Stimulated activated CD4-positive, alpha-beta T cell treated with anti-CD3 and anti-CD28 coated beads, Interleukin-1b, Interleukin-23, amount 100 ng/mL, for 1 hour (primary cell): ENCODE measurements around the gene TTC9C.
A peak's percentile ranks its signal among the peaks of the same experiment; 100 is the strongest.
"Not testable (repeated sequence)": the region's sequence is repeated elsewhere in the genome, so short reads cannot be mapped to it uniquely, and the experiment has no call there.

Experiments
- DNase-seq, 2 donors: peaks; one replicate each; pipeline ENCODE4 v3.0.0-alpha.2; 2020; ENCODE audit warnings: low read depth in 2 of 2

The TTC9C gene

DNA sequence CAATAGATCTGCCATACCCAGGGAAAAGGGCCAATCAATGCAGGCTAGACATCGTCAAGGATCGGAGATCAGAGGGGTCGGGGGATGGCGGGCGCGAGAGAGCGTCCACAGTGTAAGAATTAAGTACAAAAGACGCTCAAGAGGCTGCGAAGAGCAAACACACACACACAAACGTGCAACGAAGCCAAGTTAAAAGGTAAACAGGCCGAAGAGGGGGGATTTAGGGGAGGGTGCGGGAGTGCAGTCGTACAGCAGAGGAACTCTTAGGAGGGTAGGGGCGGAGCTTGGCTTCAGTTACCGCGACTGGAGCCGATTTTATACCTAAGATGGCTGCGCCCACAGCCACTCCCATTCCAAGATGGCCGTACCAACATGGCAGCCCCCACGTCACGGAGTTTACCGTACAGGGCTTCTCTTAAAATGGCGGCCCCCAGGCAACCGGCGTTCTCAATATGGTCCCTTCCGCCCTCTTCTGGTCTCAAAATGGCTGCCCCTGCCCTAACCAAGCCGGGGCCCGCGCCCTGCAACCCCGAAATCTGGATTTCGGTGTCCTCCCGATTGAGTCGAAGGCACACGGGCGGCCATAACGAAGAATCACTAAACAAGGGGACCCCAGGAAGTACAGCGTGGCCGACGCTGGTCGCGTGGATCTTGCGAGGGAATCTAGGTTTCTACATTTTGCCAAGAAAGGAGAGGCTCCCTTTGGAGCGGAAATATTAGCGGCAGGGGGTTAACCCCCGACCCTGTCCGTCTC lies 18.9 kb upstream of the TTC9C start:
- DNase-seq: peak; percentile 82 to 91

DNA sequence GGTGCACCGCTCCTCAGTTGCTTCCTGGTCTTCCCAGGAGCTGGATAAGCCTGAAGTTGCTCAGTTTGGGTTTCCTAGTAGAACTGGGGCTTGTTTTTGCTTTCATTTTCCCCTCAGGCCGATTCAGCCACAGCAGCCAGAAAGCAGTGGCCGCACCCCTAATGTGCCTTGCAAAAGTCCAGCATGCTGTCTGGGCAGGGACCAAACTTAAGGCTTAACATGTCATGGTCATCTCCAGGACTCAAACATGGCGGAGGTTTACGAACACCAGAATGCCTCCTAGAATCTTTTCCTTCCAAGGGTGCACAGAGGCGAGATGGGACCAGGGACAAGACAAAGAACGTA lies 18.3 kb upstream of the TTC9C start:
- DNase-seq: no peak

DNA sequence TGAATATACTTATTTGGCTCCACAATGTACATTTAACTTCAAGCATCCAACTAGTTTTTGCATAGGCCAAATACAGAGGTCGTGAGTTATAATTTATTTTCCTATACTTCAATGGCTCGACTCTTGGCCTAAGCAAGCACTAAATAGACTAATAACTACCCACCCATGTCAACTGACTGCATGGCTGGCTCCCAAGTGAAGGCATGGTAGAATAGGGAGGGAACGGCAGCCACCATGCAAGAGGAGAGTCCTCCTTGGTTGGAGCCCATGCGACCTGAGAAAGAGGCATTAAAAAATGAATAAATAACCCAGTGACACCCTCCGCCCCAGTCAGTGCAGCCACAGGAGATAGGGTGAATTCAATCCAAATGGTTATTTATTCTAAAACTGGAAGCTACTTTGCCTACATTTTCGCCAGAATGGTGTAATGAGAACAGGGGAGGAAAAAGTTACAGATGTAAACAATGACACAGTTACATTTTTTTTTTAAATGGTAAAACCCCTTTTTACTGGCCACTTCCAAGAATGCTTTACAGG lies 15.9 kb upstream of the TTC9C start:
- DNase-seq: no peak

DNA sequence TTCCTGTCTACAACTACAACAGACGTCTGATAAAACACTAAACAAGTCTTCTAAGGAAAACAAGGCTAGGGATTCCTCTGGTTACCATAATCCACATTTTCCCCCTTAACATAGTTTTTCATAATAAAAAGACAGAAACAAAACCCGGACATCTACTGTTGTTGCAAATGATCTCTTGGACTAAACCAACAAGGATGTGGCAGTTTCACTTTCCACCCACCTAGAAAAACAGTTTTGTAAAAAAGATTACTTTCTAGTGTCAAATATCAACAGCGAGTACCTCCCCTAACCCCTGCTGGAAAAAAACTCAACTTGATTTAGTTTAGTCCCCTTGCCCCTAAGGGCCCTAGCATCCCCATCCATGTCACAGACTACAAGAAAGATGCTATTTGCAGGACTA lies 15.4 kb upstream of the TTC9C start:
- DNase-seq: no peak

DNA sequence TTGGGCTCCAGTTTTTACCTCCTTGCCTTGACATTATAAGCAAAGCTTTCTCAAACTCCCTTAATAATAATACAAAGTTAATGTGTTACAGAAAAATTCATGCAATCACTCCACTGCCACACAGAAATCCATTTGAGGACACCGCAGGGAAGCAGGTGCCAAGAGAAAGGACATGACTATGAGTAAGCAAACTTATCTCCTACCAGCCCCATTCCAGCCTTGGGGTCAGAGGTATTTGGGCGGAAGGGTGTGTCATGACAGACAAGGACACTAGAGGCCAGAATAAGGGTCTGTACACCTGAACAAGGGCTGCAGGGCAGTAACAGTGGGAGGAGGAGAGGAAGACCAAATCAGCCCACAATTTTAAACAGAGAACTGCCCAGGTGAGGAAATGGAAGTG lies 14.9 kb upstream of the TTC9C start:
- no peak for DNase-seq

DNA sequence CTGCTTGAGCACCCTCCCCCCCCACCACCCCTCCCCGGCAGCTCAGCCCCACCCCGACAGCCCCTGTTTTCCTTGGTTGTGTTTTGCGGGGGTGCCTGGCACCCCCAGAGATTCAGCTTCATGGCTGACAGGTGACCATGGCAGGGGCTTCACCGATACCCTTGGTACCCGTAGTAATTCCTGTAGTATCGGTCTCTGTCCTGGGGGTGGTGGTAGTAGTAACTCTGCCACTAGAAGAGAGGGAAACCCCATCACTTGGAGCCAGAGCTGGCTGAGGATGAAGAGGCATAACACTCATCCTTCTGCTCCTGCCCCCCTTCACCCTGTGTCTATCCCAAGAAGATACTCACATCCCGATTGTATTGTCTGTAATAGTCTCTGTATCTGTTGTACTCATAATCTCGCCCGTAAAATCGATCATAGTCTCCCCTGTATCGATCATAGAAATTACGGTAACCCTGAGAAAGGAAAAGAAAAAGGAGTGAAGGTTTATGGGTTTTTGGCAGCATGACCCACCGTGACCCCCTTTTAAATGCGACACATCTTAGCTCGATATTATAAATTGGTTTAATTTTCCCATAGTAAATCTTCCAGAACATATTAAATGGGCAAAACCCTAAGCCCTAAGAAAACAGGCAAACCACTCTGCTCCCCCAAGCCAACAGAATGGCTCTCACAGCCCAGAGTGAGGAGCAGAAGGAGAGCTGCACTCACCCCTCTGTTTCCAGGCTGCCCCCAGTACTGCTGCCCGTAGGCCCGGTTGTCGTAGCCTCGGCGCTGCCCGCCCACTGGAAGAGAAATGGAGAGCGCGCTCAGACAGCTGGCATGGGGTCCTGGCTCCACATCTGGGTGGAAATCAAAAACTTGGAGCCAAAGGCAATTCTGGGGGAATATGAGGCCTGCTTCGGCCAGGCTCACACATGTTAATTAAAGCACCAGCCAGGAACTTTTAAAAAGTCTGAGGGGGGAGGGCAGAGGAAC lies 12.8 kb upstream of the TTC9C start:
- DNase-seq: no peak

DNA sequence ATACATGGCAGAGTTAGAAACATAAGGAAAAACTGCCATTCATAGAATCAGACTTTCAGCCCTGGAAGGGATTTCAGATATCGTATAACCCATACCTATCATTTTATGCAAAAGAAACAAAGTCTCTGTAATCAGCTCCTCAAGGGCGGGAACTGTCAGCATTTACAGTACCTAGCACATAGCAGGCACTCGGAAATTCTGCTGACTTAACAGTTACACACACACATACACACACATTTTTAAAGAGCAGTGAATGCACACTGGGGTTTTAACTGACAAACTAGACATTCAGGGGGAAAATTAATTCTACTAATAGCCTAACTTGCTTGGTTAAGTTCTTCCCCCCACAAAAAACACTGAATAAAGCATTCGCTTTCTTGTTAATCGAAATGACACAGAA lies 12.1 kb upstream of the TTC9C start:
- DNase-seq: no peak

DNA sequence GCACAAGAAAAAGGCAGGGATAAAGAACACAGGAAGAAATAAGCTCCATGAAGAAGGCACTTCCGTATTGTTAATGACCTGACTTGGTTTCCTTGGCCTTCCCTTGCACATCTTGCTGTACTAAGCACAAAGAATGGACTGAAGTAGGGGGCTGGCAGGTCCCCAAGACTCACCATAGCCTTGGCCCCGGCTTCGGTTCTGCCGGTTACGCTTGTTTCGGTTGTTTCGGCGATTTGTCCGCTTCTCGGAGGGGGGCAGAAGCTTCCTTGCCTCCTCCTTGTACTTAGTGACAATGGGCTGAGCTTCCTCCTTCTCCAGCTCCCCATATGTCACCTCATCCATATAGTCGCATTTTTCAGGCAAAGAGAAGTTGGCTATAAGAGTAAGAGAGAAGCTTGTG lies 11.5 kb upstream of the TTC9C start:
- no peak for DNase-seq

DNA sequence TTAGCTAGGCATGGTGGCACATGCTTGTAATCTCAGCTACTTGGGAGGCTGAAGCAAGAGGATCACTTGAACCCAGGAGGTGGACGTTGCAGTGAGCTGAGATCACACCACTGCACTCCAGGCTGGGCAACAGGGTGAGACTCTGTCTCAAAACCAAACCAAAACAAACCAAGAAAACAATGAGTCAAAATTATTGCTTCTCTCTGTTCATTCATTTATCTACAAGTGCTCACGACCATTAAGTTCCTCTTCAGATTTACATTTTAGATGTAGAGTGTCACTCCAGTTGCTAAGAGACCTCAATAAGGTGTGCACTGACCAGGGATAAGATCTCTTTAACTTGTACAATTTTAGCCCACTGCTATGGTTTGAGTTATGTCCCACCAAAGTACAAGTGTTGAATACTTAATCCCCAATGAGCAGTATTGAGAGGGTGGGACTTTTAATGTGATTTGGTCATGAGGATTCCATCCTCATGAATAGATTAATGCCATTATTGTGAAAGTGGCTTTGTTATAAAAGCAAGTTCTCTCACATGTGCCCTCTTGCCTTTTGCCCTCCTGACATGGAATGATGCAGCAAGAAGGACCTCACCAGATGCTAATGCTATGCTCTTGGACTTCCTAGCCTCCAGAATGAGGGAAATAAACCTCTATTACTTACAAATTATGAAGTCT lies 8.8 kb upstream of the TTC9C start:
- DNase-seq: no peak

DNA sequence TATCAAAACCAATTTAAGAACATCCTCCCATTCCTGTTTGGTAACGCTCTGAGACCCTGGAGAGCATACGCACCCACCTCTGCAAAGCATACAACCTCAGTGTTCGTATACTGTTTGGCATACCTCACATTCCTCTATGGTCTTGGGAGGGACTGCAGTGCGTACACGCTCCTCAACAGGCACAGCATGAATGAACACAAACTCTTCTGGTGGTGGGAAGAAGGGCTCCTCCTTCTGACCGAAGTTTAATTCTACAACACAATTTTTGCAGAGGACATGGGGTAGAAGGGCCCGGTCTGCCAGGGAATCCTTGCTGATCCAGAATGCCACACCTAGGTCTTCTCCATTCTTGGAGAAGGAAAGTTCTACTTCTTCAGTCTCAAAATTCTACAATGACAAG lies 6.3 kb upstream of the TTC9C start:
- DNase-seq: no peak

DNA sequence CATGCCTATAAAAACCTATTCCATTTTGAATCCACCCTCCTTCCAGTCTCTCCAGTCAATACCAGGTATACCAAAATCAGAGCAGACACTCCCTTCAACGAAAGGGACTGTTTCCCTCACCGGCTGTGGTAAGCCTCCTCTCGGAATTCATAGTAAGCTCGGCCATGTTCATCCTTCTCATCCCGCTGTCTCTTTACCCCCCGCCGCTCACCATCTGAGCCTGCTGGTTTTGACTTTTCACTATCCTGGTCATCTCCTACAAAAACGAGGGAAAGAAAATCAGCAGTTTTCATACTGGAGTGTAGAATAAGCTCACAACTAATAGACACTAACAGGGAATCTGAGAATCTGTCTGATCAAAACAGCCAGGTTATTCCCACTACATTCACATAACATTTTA lies 4.1 kb upstream of the TTC9C start:
- DNase-seq: no peak

DNA sequence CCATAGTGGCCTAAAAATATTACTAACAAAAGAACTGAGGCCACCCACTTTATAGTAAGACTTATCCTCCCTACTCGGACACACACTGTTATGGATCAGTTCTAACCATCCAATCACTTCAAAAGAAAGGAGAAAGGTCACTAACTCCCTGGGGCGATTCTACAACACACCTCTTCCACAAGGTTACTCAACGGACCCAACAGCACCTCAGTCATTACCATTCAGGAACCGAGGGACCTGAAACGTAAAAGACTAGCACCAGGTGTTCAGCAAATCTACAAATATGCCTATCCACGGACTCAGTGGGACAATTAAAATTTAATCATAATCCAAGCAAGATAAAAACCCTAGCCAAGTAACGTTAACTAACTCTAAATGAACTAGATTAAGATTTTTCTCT lies 2.6 kb upstream of the TTC9C start:
- no peak for DNase-seq

DNA sequence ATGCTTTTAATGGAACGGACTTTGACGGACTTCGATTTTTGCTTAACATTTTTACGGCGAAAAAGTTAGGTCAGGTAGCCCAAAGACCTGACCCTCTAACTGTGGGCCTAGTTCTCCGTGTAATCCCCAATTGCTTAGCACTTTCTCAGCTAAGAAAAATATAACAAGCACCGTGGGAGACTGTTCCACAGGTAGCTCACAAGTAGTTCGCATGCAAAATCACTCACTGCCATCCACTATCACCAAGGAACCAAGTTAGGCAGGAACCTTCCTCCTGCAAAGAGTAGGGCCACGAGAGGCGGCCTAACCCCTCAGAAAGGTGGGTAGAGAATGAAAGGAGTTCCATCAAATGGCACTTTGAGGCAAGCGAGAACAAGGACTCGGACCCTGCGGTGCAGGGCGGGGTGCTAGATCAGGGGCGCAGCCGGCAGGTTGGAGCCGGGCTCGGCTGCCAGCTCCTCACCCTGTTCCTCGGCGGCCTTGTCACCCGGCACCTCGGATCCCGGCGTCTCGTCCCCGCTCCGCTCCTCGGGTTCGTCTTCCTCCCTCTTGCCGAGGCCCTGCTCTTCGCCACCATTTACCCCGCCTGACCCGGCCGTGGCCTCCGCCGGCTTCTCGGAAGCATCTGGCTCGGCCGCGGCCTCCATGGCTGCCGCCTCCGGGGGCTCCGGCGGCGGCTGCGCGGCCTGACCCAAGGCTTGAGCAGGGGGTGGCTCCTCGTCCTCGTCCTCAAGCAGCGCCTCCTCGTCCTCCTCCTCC lies 2.0 kb upstream of the TTC9C start:
- no peak for DNase-seq

DNA sequence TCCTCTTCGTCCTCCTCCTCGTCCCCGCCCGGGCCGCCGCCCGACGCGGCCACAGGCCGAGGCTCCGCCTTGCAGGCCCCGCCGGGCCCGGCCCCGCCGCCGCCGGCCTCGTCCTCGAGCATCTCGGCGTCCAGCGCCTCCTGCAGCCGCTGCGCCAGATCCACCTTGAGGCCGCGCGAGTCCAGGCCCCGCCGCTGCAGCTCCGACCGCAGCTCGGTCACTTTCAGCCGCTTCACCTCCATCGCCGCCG lies 1.4 kb upstream of the TTC9C start:
- DNase-seq: no peak

DNA sequence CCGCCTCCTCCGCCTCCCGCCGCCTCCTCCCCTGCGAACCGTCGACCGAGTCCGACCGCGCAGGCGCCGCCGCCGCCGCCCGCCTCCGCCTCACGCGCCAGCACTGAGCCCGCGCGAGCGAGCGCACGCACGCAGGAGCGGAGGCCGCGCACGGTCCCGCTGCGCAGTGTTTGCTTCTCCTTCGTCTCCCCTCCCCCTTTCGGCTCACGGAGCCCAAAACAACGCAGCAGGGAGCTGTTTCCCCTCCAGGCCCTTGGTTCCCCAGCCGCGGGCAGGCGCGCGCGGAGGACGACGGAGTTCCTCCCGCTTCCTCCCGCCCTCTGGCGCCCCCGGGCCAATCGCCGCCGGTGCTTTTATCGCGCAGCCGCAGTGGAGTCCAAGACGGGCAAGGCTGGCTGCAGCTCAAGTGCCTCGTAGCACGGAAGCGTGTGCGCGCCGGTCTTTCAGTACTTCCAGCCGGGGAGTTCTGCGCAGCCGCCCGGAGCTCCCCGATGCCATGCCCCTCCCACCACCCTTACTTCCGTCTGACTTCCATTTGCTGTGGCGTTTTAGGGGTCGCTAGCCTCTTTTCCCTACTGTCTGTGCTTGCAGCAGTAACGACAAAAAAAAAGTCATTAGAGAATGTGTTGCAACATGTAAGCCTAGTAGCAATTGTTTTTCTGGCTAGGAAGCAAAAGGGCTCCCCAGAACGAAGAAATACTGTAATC lies 968 bp upstream of the TTC9C start, which contains the start of gene HNRNPUL2:
Gene HNRNPUL2, minus strand, starts transcription at position 293 of the 707 bp plus-strand sequence. CDS start 301 bp downstream, outside the sequence.
- peak; percentile 91 to 97 for DNase-seq

DNA sequence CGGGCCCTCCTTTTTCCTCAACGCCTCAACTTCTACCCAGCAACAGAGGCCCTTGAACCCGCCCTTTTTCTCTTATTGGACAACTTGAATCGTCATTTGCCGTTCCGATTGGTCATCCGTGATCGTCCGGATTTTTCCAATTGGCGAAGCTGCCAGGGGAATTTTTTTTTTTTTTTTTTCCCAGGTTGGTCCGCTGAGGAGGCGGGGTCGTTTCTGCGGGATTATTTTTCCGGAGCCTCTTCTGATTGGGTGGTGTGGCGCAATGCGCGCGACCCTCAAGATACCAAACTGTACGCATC lies 465 bp upstream of the TTC9C start:
- DNase-seq: peak; percentile 40 to 61

DNA sequence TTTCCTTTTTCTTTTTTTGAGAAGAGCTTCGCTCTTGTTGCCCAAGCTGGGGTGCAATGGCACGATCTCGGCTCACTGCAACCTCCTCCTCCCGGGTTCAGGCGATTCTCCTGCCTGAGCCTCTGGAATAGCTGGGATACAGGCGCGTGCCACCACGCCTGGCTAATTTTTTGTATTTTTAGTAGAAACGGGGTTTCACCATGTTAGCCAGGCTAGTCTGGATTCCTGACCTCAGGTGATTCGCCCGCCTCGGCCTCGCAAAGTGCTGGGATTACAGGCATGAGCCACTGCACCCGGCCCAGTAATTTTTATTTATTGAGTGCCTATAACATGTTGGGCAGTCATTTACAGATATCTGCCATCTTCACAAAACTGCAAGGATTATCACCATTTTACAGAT lies 1.8 kb downstream of the TTC9C start:
- not testable (repeated sequence) for DNase-seq

DNA sequence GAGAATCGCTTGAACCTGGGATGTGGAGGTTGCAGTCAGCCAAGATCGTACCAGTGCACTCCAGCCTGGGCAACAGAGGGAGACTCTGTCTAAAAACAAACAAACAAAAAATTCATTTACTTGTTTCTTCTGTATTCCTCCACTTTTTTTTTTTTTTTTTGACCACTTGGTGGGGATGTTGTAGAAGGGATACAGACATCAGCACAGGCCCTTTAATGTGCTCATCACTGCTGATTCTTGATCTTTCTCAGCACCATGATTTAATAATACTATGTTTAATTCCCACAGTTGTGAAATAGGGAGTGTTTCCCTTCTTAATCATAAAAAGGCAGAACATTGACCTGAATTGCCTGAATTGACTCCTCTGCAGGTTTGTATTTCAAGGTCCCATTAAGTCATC lies 4.5 kb downstream of the TTC9C start:
- no peak for DNase-seq

DNA sequence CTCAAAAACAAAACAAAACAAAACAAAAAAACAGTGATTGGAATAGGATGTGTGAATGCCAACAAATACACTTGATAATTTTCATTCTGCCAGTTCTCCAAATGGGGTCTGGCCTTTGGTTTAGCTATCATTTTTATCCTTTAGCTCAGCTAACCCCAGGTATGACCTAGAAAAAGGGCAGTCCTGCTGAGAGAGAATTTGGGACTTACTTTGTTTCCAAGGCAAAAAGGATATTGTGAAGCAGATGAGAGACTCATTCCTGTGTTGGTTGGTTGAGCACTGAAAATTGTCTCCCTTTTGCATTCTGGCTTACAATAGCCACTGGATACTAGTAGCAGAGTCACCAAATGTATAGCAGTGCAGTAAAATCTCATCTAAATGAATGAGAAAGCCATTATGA lies 8.9 kb downstream of the TTC9C start:
- no peak for DNase-seq

DNA sequence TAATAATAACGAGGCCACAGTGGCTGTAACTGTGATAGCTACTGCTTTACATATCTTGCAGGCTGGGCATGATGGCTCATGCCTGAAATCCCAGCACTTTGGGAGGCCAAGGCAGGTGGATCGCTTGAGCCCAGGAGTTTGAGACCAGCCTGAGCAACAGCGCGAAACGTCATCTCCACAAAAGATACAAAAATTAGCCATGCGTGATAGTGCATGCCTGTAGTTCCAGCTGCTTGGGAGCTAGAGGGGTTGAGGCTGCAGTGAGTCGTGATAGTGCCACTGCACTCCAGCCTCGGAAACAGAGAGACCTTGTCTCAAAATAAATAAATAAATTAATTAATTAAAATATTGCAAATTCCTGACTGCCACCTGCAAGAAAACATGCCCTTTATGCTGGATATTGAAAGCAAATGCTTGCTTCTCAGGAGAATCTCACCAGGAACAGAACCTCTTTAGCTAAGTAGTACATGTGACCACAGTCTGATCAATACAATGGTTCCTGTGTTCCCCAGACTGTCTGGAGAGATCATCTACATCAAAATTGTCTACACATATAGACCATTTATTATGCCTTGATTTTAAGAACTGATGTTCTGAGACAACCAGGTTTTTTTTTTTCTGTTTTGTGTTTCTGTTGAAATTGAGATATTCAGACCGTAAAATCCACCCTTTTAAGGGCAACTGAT lies 19.3 kb downstream of the TTC9C start:
- no peak for DNase-seq

DNA sequence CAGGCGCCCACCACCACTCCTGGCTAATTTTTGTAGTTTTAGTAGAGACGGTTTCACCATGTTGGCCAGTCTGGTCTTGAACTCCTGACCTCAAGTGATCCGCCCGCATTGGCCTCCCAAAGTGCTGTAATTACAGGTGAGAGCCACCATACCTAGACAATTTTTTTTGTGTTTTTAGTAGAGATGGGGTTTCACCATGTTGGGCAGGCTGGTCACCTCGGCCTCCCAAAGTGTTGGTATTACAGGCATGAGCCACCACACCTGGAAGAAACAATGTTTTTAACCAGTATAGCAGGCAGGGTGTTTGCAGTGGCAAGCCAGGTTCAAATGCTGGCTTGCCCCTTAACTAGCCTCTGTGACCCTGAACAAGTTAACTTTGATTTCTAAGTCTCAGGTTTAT lies 21.6 kb downstream of the TTC9C start:
- DNase-seq: not testable (repeated sequence)
